Neural progenitor cell (in vitro differentiated cells): ENCODE measurements around the gene RNF121.

Source experiments
- EZH2 ChIP-seq: fragments of 200-600 bp; sonication (generic); IDR thresholded peaks from 2 replicates; pipeline ENCODE4 v1.6.1; 2017; ENCODE audit warnings: antibody characterized with exemption, mild to moderate bottlenecking, moderate library complexity
- TF ChIP-seq, protein P1 (sequence below): fragments of 200-600 bp; sonication (generic); IDR thresholded peaks from 2 replicates; pipeline ENCODE4 v1.5.1; 2017; ENCODE audit warnings: antibody characterized with exemption, mild to moderate bottlenecking

DNA sequence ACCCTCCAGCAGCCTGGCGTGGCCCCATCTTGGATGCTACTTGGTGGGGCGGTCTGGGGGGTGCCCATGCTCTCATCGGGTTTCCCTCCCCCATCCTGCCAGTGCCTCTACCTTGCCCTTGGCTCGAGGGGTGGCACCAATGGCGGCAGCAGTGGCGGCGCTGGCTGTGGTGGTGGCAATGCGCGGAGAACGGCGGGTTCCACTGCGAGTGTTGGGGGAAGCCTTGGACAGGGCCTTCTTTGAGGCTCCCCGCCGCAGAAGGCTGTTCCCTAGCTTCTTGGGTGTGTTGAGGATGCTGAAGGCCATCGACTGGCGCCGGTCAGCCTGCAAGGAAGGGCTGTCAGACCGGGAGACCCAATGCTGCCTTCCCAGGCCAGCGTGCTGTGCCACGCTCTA is 74.9 kb downstream of the RNF121 start:
- TF ChIP-seq, protein P1, sequence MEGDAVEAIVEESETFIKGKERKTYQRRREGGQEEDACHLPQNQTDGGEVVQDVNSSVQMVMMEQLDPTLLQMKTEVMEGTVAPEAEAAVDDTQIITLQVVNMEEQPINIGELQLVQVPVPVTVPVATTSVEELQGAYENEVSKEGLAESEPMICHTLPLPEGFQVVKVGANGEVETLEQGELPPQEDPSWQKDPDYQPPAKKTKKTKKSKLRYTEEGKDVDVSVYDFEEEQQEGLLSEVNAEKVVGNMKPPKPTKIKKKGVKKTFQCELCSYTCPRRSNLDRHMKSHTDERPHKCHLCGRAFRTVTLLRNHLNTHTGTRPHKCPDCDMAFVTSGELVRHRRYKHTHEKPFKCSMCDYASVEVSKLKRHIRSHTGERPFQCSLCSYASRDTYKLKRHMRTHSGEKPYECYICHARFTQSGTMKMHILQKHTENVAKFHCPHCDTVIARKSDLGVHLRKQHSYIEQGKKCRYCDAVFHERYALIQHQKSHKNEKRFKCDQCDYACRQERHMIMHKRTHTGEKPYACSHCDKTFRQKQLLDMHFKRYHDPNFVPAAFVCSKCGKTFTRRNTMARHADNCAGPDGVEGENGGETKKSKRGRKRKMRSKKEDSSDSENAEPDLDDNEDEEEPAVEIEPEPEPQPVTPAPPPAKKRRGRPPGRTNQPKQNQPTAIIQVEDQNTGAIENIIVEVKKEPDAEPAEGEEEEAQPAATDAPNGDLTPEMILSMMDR: no peak
- TF ChIP-seq EZH2: no peak
